Testis (tissue), 3 donors: Measurements from ENCODE around the gene PLEKHA4. TPM values are rescaled to one million over a fixed set of nuclear protein-coding genes. Genes with fewer than 3 reads are reported as not detected.
A peak's percentile ranks its signal among the peaks of the same experiment; 100 is the strongest.
"Not testable (repeated sequence)": the region's sequence is repeated elsewhere in the genome, so short reads cannot be mapped to it uniquely, and the experiment has no call there.

ENCODE experiments used
- DNase-seq: peaks from one replicate; pipeline ENCODE4 v3.0.0-alpha.2; 2019
- H3K27ac ChIP-seq, 2 donors: fragments of 200-600 bp; sonication (generic); one replicate each; pipeline ENCODE4 v1.5.1; 2019
- H3K27me3 ChIP-seq: fragments of 200-600 bp; sonication (generic); one replicate; pipeline ENCODE4 v1.5.1; 2019
- H3K36me3 ChIP-seq: fragments of 200-600 bp; sonication (generic); one replicate; pipeline ENCODE4 v1.5.1; 2017; ENCODE audit warnings: low read depth; ENCODE audit errors: missing control alignments
- H3K4me1 ChIP-seq: fragments of 200-600 bp; sonication (generic); one replicate; pipeline ENCODE4 v1.5.1; 2019
- H3K4me3 ChIP-seq, 2 donors: fragments of 200-600 bp; sonication (generic); one replicate each; pipeline ENCODE4 v1.5.1; 2017 to 2019
- H3K9me3 ChIP-seq: fragments of 200-600 bp; sonication (generic); one replicate; pipeline ENCODE4 v1.5.1; 2017
- CTCF ChIP-seq, 3 experiments: fragments of 450-650 bp in 2 of 3; fragments of 200-600 bp in 1 of 3; sonication (generic) in 1 of 3; IDR thresholded peaks; one replicate each; pipeline ENCODE4 v1.5.1; 2016 to 2019; ENCODE audit warnings: antibody characterized with exemption in 3 of 3, mild to moderate bottlenecking in 2 of 3, moderate library complexity in 1 of 3
- POLR2A ChIP-seq: fragments of 450-650 bp; IDR thresholded peaks from one replicate; pipeline ENCODE4 v1.6.1; 2017; ENCODE audit warnings: antibody characterized with exemption, mild to moderate bottlenecking, moderate library complexity
- WGBS, 2 donors: methylation state at CpG; one replicate each; pipeline ENCODE4 v1.1.5; 2018; 5-methylcytosine and 5-hydroxymethylcytosine counted together
- intact Hi-C: fragments of 100-400 bp; cut with DNase I; formaldehyde crosslinking; loops from one replicate; pipeline ENCODE4 v1.15.1; 2023; ENCODE audit warnings: low total_unique reads
- polyA plus RNA-seq: library from polyadenylated mRNA; stranded (reverse); fragments of 350-450 nt; fragmentation: Illumina TruSeq; extraction: RNeasy Lipid Tissue Mini Kit (QIAGEN cat#74804); gene quantifications from one replicate; pipeline ENCODE4 v1.2.3, GENCODE V29; 2014; ENCODE audit warnings: low read depth, low replicate concordance; ENCODE audit not compliant: insufficient read depth
- total RNA-seq, 2 donors: library from RNA; depleted of rRNA; stranded (reverse); fragments of >200 nt; gene quantifications; one replicate each; pipeline ENCODE4 v1.2.3, GENCODE V29; 2016

Gene PLEKHA4
- total and polyA plus RNA-seq, 3 donors from 2014 or later = 12.8 to 22.3 (median 19.9) TPM

DNA sequence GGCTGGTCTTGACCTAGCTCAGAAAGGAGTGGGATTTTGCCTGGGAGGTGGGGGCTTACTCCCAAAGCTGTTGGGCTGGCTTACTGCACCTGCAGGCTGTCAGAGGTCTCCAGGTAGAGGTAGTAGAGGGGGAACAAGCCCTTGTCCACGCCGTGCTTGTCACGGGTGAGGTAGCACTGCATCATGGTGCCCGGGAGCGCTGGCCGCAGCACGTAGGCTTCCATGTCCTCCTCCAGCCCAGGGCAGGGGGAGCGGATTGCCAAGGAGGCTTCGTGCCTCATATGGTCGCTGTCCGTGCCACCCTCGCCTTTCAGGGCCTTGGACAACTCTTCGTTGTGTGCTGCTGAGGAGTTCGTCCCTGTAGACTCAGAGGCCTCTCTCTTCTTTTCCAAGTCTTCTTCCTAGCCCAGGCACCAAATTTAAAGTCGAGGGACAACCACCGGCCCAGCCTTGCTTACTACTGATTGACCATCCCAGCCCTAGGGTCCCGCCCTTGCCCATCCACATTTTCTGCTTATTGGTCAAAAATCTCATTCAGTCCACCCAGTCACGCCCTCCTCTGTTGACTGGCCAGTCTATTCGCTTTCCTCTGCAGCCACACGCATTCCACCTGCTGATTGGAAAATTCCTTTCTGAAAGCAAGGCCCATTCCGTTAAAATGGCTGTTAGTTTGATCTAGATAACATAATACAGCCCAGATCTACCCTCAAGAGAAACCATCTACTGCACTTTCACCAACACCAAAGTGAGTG, 19.6 kb upstream of the PLEKHA4 start:
- DNase-seq = no peak
- Histone ChIP-seq H3K4me1 (no peaks in the 10 kb centered on the region), H3K4me3 (no peak overlapping the region), H3K27ac (no peak overlapping the region), H3K9me3 (no peaks in the 10 kb centered on the region), H3K36me3 (no peaks in the 10 kb centered on the region), H3K27me3 (no peaks in the 10 kb centered on the region)
- intact Hi-C loops = no loop called here
- WGBS, 2 donors = 85 to 95% methylated on average over 14 to 21 of the region's 21 CpGs
- no peak for TF ChIP-seq CTCF (IDR thresholded peaks at IDR 0.05)

- DNase-seq = no peak
- Histone ChIP-seq H3K4me3 (no peak overlapping the region), H3K27me3 (no peaks in the 10 kb centered on the region), H3K36me3 (no peaks in the 10 kb centered on the region), H3K27ac (no peak overlapping the region), H3K4me1 (peaks cover 5% of the 10 kb centered on the region), H3K9me3 (no peaks in the 10 kb centered on the region)
- intact Hi-C loops = no loop called here
- no peak for TF ChIP-seq POLR2A
- TF ChIP-seq CTCF (IDR thresholded peaks at IDR 0.05) = no peak
- 91 to 95% methylated on average over 7 of the region's 7 CpGs for WGBS, 2 donors
Observed at GRCh38 chr19:48883726-48884125, 15.3 kb upstream of the PLEKHA4 start.

DNA sequence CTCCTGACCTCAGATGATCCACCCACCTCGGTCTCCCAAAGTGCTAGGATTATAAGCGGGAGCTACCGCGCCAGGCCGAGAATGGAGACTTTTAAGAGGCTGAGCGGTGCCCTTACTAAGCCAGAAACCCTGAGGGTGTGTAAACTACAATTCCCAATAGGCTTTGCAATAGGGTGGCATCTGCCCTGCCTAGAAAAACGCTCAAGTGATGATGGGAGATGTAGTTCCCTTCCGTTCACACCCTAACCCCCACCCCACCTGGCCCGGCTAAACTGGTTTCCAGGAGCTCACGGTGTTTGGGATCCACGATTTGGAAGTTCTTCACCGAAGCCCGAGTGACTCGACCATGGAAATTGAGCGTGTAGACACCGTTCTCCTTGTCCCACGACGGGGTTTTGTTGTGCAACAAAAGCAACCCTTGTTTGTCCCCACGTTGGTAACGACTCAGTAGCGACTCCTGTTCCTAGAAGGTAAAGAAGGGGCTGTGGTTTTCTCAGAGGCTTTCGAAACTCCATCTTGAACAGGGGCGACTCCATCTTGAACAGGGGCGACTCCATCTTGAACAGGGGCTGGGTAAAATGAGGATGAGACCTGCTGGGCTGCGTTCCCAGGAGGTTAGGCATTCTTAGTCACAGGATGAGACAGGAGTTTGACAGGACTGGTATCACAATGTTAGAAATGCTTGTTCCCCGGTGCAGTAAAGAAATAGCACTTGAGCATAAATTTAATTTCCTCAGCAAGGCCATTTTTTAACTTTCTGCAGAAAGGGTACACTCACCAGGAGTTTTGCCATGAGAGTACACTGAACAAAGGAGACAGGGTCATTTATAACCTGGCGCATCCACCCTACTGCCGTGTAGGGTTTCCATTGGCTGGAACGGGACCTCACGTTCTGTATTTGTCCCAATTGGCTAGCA, 13.6 kb upstream of the PLEKHA4 start:
- WGBS, 2 donors = 63 to 73% methylated on average over 29 to 30 of the region's 30 CpGs
- no peak for TF ChIP-seq POLR2A
- TF ChIP-seq CTCF (IDR thresholded peaks at IDR 0.05) = no peak
- no peaks in the 10 kb centered on the region for H3K36me3 ChIP-seq
- no peak overlapping the region for H3K4me3 ChIP-seq
- H3K9me3 ChIP-seq = no peaks in the 10 kb centered on the region
- no peak overlapping the region for H3K27ac ChIP-seq
- intact Hi-C loops = no loop called here
- no peaks in the 10 kb centered on the region for H3K27me3 ChIP-seq
- peaks cover 8% of the 10 kb centered on the region for H3K4me1 ChIP-seq
- DNase-seq = no peak

DNA sequence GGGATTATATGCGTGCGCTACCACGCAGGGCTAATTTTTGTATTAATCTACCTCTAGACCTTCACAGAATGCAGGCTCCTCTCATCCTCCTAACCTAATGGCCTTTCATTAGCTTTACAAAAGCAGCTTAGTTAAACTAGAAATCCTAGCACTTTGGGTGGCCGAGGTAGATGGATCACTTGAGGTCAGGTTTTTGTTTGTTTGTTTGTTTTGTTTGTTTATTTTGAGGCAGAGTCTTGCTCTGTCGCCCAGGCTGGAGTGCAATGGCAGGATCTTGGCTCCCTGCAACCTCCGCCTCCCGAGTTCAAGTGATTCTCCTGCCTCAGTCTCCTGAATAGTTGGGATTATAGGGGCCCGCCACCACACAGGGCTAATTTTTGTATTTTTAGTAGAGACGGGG, 11.3 kb upstream of the PLEKHA4 start:
- DNase-seq, H3K9me3 ChIP-seq, H3K27me3 ChIP-seq, H3K4me3 ChIP-seq, H3K27ac ChIP-seq, intact Hi-C loops, H3K36me3 ChIP-seq: not testable (repeated sequence)
- H3K4me1 ChIP-seq = peaks cover 22% of the 10 kb centered on the region
- WGBS, 2 donors = 84 to 91% methylated on average over 9 of the region's 9 CpGs

DNA sequence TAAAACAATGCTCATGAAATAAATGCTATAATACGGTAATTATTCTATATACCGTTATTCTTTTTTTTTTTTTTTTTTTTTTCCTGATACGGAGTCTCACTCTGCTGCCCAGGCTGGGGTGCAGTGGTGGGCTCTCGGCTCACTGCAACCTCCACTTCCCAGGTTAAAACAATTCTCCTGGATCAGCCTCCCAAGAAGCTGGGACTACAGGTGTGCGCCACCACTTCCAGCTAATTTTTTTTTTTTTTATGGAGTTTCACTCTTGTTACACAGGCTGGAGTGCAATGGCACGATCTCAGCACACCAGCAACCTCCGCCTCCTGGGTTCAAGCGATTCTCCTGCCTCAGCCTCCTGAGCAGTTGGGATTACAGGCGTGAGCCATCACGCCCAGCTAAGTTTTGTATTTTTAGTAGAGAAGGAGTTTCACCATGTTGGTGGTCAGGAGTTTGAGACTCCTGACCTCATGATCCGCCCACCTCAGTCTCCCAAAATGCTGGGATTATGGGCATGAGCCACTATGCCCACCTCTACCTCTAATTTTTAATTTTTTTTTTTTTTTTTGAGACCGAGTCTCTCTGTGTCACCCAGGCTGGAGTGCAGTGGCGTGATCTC, 10.7 kb upstream of the PLEKHA4 start:
- Histone ChIP-seq H3K36me3 (no peaks in the 10 kb centered on the region), H3K27me3 (no peaks in the 10 kb centered on the region), H3K27ac (peak overlapping the region in 1 of 2 donors; percentile 12), H3K4me1 (peaks cover 22% of the 10 kb centered on the region), H3K4me3 (no peak overlapping the region), H3K9me3 (no peaks in the 10 kb centered on the region)
- WGBS, 2 donors = 91 to 92% methylated on average over 13 of the region's 13 CpGs
- no peak for TF ChIP-seq CTCF (IDR thresholded peaks at IDR 0.05)
- TF ChIP-seq POLR2A = no peak
- intact Hi-C loops = no loop called here
- no peak for DNase-seq
